Panc1 (cell line): ENCODE measurements around the gene LIPM.

Experiments used
- POLR2AphosphoS5 ChIP-seq: IDR thresholded peaks from 2 replicates; pipeline ENCODE4 v1.6.1; 2012; ENCODE audit warnings: mild to moderate bottlenecking, low read depth, low read length, moderate library complexity
- SIN3A ChIP-seq: IDR thresholded peaks from 2 replicates; pipeline ENCODE4 v1.6.1; 2012; ENCODE audit warnings: low read depth, mild to moderate bottlenecking, low read length, moderate library complexity, borderline replicate concordance; ENCODE audit not compliant: insufficient read depth
- TF ChIP-seq, protein P1 (sequence below): fragments of 450-650 bp; IDR thresholded peaks from 2 replicates; pipeline ENCODE4 v1.5.1; 2017; ENCODE audit warnings: mild to moderate bottlenecking

DNA sequence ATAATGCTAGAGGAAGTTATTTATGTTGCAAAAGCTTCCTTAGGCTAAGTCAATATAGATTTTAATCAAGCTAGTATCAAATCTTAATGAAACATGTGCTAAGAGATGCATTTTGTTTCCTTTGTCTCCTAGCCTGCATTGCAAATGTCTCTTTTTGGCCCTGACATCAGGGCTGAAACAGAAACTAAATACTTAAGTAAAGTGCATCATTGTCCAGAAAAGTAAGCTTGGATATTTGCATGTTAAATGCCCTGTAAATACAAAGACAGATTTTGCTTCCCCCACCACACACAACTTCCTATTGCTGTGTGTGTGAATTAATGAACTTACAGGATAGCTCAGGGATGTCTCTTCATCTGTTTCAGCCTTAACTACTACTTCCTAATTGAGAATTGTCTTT, 67.6 kb downstream of the LIPM start:
- TF ChIP-seq POLR2AphosphoS5: no peak
- no peak for TF ChIP-seq SIN3A
- TF ChIP-seq, protein P1, sequence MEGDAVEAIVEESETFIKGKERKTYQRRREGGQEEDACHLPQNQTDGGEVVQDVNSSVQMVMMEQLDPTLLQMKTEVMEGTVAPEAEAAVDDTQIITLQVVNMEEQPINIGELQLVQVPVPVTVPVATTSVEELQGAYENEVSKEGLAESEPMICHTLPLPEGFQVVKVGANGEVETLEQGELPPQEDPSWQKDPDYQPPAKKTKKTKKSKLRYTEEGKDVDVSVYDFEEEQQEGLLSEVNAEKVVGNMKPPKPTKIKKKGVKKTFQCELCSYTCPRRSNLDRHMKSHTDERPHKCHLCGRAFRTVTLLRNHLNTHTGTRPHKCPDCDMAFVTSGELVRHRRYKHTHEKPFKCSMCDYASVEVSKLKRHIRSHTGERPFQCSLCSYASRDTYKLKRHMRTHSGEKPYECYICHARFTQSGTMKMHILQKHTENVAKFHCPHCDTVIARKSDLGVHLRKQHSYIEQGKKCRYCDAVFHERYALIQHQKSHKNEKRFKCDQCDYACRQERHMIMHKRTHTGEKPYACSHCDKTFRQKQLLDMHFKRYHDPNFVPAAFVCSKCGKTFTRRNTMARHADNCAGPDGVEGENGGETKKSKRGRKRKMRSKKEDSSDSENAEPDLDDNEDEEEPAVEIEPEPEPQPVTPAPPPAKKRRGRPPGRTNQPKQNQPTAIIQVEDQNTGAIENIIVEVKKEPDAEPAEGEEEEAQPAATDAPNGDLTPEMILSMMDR: no peak
